Measurements from ENCODE around the gene TBC1D4.

Gene TBC1D4

DNA sequence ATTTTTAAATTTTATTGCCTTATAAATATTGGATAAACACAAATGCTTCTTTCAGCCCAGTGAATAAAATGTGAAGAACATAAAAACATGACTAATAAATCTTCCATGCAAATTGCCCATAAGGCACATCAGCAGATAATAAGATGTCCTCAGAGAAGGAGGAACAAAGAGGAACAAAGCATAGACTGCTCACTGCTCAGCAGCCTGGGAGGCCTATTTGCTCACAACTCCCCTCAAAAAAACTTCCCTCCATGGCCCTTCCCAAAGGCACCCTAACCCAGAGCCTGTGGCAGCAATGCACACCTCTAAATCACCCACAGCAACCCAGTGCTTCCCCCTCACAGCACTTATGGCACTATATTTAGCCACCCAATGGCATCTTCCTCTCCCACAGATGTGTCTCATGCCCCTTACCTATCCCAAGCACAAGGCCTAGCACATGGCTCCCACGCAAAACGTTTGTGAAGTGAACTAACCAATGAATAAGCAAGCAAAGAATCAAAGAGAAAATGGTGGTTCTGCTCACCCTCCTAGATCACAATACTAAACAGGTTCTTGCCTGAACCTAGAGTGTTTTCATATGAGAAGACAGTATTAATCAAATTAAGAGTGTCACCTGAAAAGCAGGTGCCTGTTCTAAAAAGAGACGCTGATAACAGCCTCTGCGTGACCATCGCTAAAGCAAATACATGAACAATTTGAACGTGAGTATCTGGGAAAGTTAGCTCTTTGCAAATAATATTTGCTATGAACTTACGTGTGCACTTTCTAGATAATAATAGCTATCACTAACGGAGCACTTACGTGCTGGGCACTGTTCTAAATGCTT is 96.9 kb downstream of the TBC1D4 start:
- peak; percentile 4 for DNase-seq (ENCODE audit: low spot score)

DNA sequence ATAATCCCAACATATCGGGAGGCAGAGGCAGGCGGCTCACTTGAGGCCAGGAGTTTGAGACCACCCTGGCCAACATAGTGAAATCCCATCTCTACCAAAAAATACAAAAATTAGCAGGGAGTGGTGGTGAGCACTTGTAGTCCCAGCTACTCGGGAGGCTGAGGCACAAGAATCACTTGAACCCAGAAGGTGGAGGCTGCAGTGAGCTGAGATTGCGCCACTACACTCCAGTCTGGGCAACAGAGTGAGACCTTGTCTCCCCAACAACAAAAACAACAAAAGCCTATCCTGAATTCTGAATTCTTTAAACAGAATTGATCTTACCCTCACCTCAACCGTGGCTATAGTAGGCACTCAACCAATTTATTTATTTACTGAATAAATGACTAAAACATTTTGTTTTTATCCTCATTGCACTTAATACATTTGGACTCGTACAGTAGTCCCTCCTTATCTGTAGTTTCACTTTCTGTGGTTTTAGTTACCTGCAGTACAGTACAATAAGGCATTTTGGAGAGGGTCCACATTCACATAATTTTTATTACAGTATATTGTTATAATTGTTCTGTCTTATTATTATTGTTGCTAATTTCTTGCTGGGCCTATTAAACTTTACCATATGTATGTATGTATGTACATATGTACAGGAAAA is 98.8 kb downstream of the TBC1D4 start:
- DNase-seq (ENCODE audit: low spot score), result no peak

DNA sequence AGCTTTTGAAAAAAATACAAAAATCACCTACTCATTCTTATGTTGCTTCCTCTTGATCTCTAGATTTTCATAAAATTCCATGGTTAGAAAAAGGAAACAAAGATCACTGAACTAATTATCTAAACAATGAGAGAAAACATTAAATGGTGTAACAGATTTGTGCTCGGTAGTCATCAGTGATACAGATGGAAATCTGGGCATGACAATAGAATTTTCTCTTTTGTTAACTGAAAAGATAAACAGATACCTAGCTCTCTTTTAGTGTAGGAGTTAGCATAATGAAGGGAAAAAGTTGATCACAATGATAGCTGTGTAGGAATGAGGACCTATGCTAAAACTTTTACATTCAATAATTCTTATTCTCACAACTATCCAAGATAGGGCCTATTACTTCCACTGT is 103.7 kb downstream of the TBC1D4 start:
- DNase-seq (ENCODE audit: low spot score), result no peak

DNA sequence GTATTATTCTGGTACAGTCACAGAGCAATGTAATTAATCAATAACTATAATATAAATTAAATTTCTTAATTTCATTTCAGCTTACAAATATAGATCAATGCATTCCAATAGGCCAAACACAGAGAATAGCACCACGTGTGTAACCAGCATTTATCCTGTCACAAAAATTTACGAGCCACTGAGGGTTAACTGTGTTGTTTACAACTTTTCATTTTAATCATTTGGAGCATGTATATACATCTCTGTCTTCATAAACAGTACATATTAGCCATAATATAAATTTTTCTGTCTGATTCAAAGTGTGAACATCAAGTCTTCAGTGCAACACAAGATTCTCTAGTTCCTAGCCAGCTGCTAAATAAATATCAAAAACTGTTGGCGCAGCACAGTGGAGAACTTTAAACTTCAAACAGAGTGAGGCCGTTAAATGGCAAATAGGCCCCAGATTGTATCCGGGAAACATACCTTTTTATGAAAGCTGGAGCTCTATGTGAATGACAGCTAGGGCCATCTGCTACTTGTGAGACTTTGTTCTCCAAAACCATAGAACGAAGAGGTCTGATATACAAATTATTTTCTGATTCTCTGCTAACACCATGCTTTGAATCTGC is 105.1 kb downstream of the TBC1D4 start:
- no peak for DNase-seq (ENCODE audit: low spot score)

DNA sequence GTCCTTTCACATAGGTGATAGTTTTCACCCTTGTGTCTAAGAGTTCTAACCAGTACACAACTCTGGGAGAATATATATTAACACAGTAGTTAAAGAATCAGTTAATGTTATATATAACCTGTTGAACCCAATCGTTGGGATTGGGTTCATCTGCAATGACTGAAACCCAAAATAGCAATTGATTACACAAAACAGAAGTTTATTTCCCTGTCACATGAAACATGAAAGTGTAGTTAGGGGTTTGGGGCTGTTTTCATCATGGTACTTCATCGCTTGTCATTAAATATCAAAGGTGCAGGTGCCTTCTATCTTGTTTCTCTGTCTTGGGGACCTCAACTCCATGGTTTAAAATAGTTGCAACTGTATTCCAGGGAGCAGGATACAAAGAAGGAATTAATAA is 106.6 kb downstream of the TBC1D4 start:
- no peak for DNase-seq (ENCODE audit: low spot score)

DNA sequence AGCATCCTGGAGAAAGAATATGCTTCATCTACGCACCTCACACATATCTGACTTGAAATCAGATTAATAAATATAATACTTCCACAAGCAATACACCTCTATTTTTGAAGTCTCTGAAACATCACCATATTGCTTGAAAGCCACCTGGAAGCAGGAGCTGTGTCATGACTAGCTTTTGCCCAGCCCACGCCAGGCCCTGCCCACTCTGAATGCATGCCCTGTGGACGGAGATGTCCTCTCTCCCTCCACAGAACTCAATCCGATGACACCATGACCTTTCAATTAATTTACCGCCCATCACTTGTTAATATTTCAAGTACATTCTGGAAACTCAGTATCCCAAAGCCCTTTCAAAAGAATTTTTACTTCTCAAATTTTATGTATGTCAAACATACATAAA is 108.0 kb downstream of the TBC1D4 start:
- peak; percentile 4 for DNase-seq (ENCODE audit: low spot score)

DNA sequence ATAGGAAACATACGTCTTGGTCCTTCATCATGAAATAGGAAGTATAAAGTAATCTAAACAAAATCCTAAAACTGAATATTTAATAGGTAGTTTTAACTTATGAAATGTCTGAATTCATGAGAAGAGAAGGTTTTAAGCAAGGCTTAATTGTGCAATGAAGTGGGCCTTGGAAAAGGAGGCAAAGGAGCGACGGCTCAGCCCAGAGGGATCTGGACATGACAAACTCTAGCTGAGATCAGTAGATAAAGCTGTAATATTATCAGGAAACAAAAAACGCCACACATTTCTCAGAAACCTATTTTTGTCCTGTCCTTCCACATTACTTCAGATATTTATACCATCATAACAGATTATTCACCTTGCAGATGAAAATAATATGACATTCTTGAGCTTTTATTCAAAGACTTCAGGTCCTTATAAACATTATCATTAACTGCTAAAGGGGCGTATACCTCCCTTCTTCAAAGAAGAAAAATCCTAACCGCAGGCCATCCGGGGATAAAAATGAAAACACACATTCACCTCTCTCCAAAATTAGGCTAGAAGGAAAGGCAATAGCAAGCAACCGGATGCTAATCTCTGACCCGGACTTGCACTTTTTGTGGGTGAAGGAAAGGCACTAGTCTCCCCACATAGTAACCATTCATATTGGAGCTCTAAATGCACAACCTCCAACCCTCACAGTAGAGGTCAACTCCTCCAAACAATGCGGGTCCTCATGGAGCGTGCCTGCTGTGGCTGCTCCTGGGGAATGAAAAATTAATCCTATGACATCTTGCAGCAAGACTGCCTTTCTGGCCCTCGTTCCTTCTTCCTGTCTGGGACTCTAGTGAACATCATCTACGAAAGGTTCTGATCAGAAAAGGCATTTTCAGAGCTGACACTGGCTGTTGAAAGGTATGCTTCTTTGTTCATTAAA is 108.8 kb downstream of the TBC1D4 start:
- DNase-seq (ENCODE audit: low spot score), result peak; percentile 8

DNA sequence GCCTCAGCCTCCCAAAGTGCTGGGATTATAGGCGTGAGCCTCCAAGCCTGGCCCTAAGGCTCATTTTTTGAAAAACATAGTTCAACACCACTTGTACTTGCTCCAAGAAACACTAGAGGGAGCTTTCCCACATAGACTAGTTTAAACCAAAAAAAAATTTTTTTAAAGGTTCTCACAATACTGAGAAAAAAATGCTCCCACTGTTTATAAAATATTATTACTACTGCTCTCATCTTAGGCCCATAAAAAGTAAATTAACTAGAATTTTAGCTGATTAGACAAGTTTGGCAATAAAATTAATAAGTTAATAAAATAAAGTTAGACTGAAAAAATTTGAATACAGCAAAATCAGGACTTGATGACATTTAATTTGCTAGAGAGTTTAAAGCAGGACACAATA is 109.5 kb downstream of the TBC1D4 start:
- peak; percentile 53 for DNase-seq (ENCODE audit: low spot score)

DNA sequence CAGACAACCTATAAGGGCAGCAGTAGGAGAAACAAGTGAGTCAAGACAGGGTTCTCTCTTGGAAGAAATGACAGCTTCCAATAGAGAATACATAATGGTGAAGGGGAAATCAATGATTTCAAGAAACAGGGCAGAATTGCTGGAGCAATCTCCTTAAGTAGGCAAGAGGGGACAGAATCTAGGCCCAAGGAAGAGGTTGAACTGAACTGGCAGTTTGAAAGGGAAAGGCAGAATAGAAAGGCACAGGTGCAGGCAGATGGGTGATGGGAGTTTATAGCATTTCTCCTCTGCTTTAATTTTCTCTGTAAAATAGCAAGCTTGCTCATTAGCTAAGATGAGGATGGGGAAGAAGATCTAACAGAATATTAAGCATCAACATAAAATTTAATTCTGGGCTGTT is 110.8 kb downstream of the TBC1D4 start:
- DNase-seq (ENCODE audit: low spot score), result no peak

DNA sequence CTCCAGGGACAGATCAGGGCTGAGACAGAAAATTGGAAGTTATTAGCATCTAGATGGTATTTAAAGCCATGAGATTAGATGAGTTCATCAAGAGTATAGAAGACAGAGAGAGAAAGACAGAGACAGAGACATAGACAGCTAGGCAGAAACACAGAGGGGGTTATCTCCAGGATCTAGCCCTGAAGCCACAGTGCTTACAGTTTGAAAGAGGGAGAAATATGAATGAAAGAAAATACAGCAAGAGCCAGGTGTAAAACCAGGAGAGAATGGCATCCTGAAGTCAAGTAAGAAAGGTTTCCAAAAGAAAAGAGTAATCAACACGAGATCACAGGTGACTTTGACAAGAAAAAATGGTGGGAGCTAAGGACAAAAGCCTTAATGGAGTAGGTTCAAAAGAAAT is 111.2 kb downstream of the TBC1D4 start:
- DNase-seq (ENCODE audit: low spot score), result no peak

DNA sequence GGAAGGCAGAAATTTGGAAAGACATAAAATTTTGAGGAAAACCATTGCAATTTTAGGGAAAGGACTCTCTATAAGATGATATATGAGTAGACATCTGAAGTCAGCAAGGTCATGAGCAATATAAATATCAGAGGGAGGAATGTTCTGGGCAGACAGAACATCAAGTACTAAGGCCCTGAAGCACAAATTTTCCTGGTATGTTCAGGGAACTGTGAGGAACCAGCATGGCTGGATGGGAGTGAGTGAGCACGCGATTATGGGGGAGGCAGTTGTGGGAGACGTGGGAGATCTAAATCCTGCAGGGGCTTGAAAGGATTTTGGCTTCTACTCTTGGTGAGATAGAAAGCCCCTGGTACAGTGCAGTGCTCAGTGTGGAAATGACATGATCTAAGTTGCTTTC is 112.0 kb downstream of the TBC1D4 start:
- no peak for DNase-seq (ENCODE audit: low spot score)

DNA sequence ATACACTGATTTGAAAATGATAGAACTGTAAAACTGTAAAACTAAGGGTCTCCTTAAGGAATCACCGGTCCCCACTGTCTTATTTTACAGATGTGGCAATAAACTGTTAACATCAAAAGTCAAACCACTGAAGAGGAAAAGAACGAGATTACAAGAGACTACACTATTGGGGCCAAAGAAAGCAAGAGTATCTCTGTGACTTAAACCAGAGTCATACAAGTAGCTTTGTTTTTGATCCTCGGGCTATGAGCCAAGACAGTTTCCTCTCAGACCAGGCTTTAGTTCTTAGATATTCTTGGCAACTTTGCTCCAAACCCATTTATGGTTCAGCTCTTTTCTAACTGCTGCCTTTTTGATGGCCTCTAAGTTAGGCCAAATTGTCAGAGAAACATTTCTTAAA is 113.8 kb downstream of the TBC1D4 start:
- peak; percentile 30 for DNase-seq (ENCODE audit: low spot score)

DNA sequence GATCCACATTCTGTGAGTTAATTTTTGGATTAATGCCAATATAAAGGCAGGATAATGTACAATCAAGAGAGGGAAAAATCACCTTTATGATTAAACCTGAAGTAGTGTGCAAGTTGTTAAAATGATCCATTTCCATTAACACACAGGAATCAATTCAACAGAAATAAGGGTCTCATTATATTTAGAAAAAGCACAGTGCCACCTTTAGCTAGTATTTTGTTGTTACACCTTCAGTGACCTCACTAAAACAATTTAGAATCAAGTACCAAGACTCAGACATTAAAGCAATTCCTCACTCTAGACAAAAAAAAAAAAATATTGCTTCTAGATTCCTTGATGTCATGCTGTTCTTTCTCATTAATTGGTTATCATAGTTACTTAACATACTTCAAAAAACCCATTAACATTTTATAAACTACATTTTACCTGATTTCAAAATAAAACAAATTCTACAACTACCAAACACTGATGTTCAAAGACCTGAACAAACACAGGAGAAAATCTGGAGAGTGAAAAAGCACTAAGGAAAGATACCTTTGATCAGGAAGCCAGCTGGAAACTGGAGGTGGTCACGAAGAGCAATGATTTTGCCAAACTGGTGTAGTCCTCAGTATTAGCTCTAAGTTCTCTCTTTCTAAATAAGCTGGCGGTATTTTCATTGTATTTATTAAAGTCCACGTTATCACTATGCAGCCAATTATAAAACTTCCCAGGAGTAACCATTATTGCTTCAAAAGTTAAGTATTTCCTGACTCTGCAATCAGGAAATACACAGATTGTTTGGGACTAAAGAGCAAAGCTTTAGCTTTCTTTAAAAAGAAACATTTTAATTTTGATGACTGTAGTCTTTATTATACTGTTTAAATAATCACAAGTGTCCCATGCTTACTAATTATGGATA is 115.3 kb downstream of the TBC1D4 start:
- DNase-seq (ENCODE audit: low spot score), result no peak

DNA sequence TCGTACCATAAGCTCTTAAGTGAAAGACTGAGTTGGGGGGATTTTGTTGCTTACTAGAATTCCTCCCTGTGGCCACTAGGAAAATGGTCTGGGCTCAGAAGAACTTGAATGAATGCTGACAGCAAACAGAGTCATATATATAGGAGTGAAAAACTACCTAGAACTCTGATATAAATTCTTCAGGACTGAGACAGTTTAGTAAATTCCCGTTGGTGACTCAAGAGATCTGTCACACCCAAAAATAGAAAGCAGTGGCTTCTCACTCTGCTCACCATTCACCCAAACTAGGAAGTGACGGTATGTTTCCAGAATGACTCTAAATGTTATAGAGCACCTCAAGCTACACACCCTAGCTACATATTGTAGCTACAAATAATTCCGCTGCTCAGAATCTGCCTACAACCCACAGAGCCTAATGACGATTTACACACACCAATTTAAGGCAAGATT is 116.2 kb downstream of the TBC1D4 start:
- no peak for DNase-seq (ENCODE audit: low spot score)

DNA sequence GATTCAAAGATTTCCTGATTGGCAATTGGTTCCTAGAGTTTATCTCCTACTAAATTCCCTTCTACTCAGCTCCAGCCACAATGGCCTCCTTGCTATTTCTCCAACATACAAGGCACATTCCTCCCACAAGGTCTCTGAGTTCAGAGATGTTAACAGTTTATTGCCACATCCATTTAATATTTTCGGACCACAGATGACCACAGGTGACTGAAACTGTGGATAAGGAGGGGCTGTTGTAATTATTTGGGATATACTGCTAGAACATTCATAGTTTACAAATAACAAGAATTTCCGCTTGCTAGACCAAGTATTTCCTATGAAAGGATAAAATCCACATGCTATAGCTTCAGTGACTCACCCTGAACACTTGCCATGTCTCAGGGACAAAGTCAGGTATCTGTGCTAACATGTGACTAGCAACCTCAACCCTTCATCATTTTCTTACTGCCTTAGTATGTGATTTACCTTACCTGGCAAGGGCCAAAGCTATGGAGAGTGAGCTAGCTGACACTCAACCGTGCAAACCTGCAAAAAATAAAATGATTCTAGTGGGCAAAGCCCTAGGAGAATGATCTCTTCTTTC is 117.7 kb downstream of the TBC1D4 start:
- no peak for DNase-seq (ENCODE audit: low spot score)

DNA sequence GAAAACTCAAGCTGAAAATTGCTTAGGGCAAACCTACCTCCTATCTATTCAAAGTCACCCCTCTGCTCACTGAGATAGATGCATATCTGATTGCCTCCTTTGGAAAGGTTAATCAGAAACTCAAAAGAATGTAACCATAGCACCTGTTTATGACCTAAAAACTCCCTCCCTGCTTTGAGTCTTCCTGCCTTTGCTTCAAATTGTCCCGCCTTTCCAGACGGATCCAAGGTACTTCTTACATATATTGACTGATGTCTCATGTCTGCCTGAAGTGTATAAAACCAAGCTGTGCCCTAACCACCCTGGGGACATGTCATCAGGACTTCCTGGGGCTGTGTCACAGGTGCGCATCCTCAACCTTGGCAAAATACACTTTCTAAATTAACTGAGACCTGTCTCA is 118.6 kb downstream of the TBC1D4 start:
- DNase-seq (ENCODE audit: low spot score), result no peak

DNA sequence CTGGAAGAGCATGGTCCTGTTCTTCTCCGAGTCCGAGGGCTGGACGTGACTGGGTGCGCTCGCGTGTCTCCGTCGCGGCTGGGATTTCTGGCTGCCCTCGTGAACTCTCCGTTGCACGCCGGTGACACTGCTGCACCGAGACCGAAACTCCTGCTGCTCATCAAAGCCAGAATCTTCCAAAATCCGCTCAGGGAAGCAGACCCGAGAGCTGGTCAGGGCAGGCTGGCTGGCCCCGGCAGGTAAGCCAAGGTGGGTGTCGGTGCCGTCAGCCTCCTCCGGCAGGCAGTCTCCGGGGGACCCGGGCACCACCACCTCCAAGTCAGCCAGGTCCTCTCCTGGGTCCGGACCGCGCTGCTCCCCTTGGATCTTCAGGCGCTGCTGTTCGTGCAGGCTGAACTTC is 119.9 kb downstream of the TBC1D4 start:
- DNase-seq (ENCODE audit: low spot score), result no peak

DNA sequence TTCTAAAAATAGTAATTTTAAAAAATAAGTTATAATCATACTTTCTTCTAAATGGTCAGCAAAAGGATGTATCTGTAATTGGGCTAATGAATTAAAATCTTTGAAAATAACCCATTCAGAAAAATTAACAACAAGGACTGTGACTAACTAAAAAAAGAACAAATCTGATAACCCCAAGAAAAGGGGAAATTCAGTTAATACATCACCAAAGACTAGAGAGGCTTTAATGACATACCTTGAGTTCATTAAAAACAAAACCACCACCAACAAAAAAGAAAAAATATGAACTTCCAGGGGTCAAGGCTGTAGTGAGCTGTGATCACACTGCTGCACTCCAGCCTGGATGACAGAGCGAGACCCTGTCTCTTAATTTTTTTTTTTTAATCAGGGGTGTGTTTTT is 121.8 kb downstream of the TBC1D4 start:
- no peak for DNase-seq (ENCODE audit: low spot score)

DNA sequence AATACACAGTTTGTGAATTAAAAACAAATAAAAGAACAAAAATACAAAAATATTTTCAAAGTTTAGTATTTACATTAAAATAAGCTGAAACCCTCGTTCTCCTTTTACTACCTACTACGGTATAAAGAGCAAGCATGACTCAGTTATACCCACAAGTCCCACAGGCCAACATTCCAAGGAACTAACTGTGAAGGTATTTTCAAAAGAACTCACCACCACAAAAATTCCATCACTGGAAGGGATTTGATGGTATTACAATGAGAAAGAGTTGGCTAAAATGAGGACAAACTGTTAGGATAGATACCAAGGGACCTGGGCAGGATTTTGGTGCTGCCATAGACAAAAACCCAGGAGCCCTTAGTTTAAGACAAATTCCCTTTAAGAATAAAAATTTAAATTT is 122.7 kb downstream of the TBC1D4 start:
- peak; percentile 29 for DNase-seq (ENCODE audit: low spot score)

DNA sequence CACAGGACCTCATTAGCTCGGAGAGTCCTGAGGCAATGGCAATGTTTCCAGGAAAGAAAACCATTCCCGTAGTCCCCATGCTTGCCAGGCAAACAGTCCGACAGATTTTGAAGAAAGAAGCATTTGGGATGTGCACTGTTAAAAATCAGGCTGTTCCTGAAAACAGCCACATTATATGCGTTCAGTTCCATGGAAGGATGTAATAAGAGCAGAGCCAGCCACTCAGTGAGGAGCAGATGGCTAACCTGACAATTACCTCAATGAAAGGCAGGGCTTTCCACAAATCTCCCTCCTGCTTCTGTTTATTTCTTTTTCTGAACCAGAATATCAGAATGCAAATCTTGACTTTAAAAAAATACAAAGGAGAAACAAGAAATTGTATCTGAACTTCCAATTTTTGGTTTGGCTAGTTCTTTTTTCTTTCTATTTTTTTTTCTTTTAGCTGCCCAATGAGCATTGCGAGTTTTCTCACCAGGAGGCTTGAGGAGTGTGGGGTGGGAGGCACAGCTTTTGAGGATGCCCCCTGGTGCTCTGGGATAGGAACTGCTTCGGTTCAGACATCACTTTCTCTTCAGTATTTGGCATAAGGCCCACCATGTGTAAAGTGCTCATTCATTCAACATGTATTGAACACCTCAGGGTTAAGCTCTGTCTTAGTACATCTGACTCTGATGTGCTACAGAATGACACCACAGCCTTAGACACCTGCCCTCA is 124.2 kb downstream of the TBC1D4 start:
- peak; percentile 72 for DNase-seq (ENCODE audit: low spot score)
